ENCODE results near the gene SYVN1. TPM values are rescaled to one million over a fixed set of nuclear protein-coding genes. Genes with fewer than 3 reads are reported as not detected.
"Not testable (repeated sequence)": the region's sequence is repeated elsewhere in the genome, so short reads cannot be mapped to it uniquely, and the experiment has no call there.

SYVN1 gene
- total RNA-seq, 1 experiment from 2014 or later, result 68.5 TPM

DNA sequence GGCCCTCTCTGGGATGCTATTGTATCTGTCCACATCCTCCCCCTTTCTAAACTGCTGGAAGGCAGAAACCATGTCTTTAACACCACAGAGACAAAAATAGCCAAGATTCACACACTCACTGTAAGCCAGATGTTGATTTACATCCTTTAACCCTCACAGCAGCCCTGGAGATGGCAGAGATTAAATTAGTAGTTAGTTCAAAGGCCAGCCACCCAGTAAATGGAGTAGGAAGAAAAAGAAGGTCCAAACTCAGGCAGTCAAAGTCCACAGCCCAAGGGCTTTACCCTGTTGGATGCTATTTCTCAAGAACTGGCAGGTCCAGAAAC lies 14.7 kb downstream of the SYVN1 start:
- no peak overlapping the region for H3K4me3 Mint-ChIP-seq (ENCODE audit: low read depth, unreplicated experiment)
- CTCF ChIA-PET, result no interaction called here

DNA sequence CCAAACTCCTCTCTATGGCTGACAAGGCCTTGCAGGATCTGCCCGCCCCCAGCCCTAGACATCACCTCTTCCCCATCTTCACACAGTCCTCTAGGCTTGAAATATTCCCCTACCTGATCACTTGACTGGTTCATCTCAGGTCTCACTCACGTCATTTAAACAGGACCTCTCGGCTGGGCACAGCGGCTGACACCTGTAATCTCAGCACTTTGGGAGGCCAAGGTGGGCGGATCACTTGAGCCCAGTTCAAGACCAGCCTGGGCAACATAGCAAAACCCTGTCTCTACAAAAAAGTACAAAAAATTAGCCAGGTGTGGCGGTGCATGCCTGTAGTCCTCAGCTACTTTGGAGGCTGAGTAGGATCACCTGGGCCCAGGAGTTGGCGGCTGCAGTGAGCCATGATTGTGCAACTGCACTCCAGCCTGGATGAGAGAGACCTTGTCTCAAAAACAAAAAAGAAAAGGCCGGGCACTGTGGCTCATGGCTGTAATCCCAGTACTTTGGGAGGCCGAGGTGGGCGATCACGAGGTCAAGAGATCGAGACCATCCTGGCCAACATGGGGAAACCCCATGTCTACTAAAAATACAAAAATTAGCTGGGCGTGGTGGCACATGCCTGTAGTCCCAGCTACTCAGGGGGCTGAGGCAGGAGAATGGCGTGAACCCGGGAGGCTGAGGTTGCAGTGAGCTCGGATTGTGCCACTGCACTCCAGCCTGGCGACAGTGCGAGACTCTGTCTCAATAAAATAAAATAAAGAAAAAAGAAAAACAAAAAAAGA lies 15.2 kb downstream of the SYVN1 start:
- H3K4me3 Mint-ChIP-seq (ENCODE audit: low read depth, unreplicated experiment); H3K27me3 Mint-ChIP-seq (ENCODE audit: unreplicated experiment); BruUV-seq (replicated peaks); DNase-seq; H3K9me3 Mint-ChIP-seq (ENCODE audit: low read depth, unreplicated experiment): not testable (repeated sequence)
- Mint-ChIP-seq H3K36me3 (ENCODE audit: insufficient read depth, unreplicated experiment) (peaks cover 85% of the 10 kb centered on the region), H3K27ac (ENCODE audit: unreplicated experiment) (peak overlapping the region; percentile 25), H3K4me1 (ENCODE audit: low read depth, unreplicated experiment) (peaks cover 23% of the 10 kb centered on the region)
- CTCF ChIA-PET, result interaction anchor here (1.3 kb wide), 1 partner anchor 9 kb away, joined by 3 read pairs; no protein-coding TSS in a partner anchor
- intact Hi-C loops (cut with micrococcal nuclease; ENCODE audit: unreplicated experiment), result loop anchor here (5.0 to 10.0 kb wide), 2 partner anchors 274 to 332 kb away; partner anchors contain the start of gene CDC42BPG

More for the DNA sequence above, 14.7 kb downstream of the SYVN1 start:
- no TSS peak for BruUV-seq (replicated peaks)
- TF ChIP-seq, protein P1, sequence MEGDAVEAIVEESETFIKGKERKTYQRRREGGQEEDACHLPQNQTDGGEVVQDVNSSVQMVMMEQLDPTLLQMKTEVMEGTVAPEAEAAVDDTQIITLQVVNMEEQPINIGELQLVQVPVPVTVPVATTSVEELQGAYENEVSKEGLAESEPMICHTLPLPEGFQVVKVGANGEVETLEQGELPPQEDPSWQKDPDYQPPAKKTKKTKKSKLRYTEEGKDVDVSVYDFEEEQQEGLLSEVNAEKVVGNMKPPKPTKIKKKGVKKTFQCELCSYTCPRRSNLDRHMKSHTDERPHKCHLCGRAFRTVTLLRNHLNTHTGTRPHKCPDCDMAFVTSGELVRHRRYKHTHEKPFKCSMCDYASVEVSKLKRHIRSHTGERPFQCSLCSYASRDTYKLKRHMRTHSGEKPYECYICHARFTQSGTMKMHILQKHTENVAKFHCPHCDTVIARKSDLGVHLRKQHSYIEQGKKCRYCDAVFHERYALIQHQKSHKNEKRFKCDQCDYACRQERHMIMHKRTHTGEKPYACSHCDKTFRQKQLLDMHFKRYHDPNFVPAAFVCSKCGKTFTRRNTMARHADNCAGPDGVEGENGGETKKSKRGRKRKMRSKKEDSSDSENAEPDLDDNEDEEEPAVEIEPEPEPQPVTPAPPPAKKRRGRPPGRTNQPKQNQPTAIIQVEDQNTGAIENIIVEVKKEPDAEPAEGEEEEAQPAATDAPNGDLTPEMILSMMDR (IDR thresholded peaks at IDR 0.05; ENCODE audit: unreplicated experiment), result no peak
- intact Hi-C loops (cut with micrococcal nuclease; ENCODE audit: unreplicated experiment), result loop anchor here (5.0 to 10.0 kb wide), 2 partner anchors 275 to 332 kb away; partner anchors contain the start of gene CDC42BPG
- H3K9me3 Mint-ChIP-seq (ENCODE audit: low read depth, unreplicated experiment), result no peaks in the 10 kb centered on the region
- no peak for DNase-seq
- no peaks in the 10 kb centered on the region for H3K27me3 Mint-ChIP-seq (ENCODE audit: unreplicated experiment)
- H3K4me1 Mint-ChIP-seq (ENCODE audit: low read depth, unreplicated experiment), result peaks cover 25% of the 10 kb centered on the region
- peaks cover 86% of the 10 kb centered on the region for H3K36me3 Mint-ChIP-seq (ENCODE audit: insufficient read depth, unreplicated experiment)
- H3K27ac Mint-ChIP-seq (ENCODE audit: unreplicated experiment), result no peak overlapping the region

DNA sequence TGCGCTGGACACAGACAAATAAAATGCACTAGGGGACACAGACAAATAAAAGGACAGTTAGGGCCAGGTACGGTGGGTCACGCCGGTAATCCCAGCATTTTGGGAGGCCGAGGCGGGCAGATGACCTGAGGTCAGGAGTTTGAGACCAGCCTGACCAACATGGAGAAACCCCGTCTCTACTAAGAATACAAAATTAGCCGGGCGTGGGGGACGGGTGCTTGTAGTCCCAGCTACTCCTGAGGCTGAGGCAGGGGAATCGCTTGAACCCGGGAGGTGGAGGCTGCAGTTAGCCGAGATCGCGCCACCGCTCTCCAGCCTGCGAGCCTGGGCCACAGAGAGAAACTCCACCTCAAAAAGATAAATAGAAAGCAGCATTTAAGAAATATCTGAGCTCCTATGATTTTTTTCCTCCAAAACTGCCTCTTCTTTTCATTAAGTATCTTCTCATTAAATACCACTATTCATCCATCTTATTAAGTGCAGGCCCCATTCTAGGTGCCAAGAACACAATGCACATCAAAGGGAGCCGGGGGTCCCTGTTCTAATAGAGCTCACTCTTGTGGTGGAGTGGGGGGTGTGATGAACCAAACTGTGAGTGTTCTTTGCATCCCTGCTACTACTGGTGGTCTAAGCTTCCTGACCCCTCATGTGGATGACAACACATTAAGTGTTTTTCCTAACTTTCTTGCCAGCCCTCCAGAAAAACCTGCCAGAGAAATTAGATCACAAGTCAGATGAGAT lies 16.1 kb downstream of the SYVN1 start:
- peak overlapping the region; percentile 82 for H3K4me3 Mint-ChIP-seq (ENCODE audit: low read depth, unreplicated experiment)
- peak overlapping the region; percentile 90 for H3K27ac Mint-ChIP-seq (ENCODE audit: unreplicated experiment)
- DNase-seq, result no peak
- H3K36me3 Mint-ChIP-seq (ENCODE audit: insufficient read depth, unreplicated experiment), result peaks cover 90% of the 10 kb centered on the region
- CTCF ChIA-PET, result interaction anchor here (1.3 to 1.4 kb wide), 2 partner anchors 8 to 63 kb away, joined by 3 to 8 read pairs; partner anchors contain the start of gene CAPN1
- no peaks in the 10 kb centered on the region for H3K9me3 Mint-ChIP-seq (ENCODE audit: low read depth, unreplicated experiment)
- TF ChIP-seq, protein P1 (IDR thresholded peaks at IDR 0.05; ENCODE audit: unreplicated experiment), result no peak
- intact Hi-C loops (cut with micrococcal nuclease; ENCODE audit: unreplicated experiment), result loop anchor here (5.0 to 10.0 kb wide), 2 partner anchors 273 to 331 kb away; partner anchors contain the start of gene CDC42BPG
- H3K27me3 Mint-ChIP-seq (ENCODE audit: unreplicated experiment), result no peaks in the 10 kb centered on the region
- no TSS peak for BruUV-seq (replicated peaks)
- H3K4me1 Mint-ChIP-seq (ENCODE audit: low read depth, unreplicated experiment), result peaks cover 28% of the 10 kb centered on the region

DNA sequence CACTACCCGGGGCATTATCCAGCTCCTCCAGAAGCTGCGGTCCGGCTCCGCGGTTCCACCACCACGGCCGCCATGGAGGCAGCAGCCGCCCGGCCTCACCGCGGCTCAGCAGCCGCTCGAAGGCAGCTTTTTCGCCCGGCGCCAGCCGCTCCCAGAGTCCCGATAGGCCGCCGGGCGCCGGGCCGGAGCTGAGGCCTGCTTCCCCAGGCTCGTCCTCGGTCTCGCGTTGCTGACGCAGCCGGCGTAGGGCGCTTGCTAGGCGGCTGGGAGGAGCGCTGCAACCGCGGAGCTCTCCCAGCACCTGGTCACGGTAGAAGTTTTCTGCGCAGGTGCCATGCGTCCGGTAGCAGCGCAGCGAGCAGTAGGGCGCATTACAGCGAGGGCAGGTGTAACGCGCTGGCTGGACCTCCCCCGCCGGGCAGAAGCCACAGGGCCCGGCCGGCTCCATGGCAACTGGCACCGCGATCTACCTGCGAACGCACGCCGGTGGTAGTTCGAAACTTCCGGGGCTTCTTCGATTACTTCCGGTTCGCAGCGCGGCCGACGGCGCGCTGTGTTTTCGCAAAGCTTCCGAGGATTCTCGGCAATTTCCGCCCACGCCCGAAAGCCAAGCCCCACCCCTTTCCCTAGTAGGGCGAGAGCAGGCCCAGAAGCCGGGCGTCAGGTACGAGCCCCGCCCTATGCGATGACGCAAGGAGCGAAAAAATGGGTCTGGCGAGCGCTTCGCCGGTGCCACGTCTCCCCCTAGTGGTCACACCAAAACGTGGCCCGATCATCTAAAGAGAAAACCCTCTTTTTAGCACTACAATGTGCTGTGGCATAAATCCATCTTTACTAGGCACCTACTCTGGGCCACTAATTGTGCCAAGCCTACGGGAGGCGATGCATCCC lies 16.9 kb downstream of the SYVN1 start, which contains the start of gene ZNHIT2:
Gene ZNHIT2, minus strand, starts transcription at position 496 of the 891 bp plus-strand sequence. Its CDS starts 48 bp downstream, at position 448.
- H3K9me3 Mint-ChIP-seq (ENCODE audit: low read depth, unreplicated experiment), result no peaks in the 10 kb centered on the region
- peak; percentile 99 for DNase-seq
- BruUV-seq (replicated peaks), result no TSS peak
- peaks cover 31% of the 10 kb centered on the region for H3K4me1 Mint-ChIP-seq (ENCODE audit: low read depth, unreplicated experiment)
- TF ChIP-seq, protein P1 (IDR thresholded peaks at IDR 0.05; ENCODE audit: unreplicated experiment), result peak; percentile 88
- CTCF ChIA-PET, result interaction anchor here (0.6 to 1.4 kb wide), 5 partner anchors 7 to 90 kb away, joined by 3 to 8 read pairs (median 6); partner anchors contain the start of genes CAPN1 and SNX15
- H3K36me3 Mint-ChIP-seq (ENCODE audit: insufficient read depth, unreplicated experiment), result peaks cover 90% of the 10 kb centered on the region
- peak within 1 kb of the TSS; percentile 82 for H3K4me3 Mint-ChIP-seq (ENCODE audit: low read depth, unreplicated experiment)
- H3K27me3 Mint-ChIP-seq (ENCODE audit: unreplicated experiment), result no peaks in the 10 kb centered on the region
- intact Hi-C loops (cut with micrococcal nuclease; ENCODE audit: unreplicated experiment), result loop anchor here (5.0 to 10.0 kb wide), 2 partner anchors 273 to 330 kb away; partner anchors contain the start of gene CDC42BPG
- H3K27ac Mint-ChIP-seq (ENCODE audit: unreplicated experiment), result peak within 1 kb of the TSS; percentile 90

Data from Calu3 (cell line).